HG03432 (cell line): ENCODE results near the gene STRIP2.
"Not testable (repeated sequence)": the region's sequence is repeated elsewhere in the genome, so short reads cannot be mapped to it uniquely, and the experiment has no call there.

Experiments used
- ATAC-seq: cut with Tn5 transposase; IDR thresholded peaks from one replicate; pipeline ENCODE4 v1.9.1; 2021; ENCODE audit warnings: mild to moderate bottlenecking, moderate library complexity; ENCODE audit not compliant: unreplicated experiment

Gene STRIP2

GRCh38 chr7:129452589-129453231 lies 18.5 kb downstream of the STRIP2 start:
- ATAC-seq: no peak

GRCh38 chr7:129453510-129454248 lies 19.4 kb downstream of the STRIP2 start:
- ATAC-seq: no peak

DNA sequence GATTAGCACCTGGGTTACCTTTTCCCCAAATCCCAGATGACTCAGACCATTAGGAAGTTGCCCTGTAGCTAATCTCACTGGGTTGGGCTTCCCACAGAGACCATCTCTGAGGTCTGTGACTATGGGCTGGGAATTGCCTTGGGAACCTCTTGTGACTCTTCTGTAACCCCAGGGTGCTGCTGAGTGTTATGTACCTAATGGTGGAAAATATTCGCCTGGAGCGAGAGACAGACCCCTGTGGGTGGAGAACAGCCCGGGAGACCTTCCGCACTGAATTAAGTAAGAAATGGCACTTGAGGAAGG lies 20.0 kb downstream of the STRIP2 start:
- no peak for ATAC-seq

GRCh38 chr7:129456421-129456820 lies 22.2 kb downstream of the STRIP2 start:
- ATAC-seq: no peak

GRCh38 chr7:129457101-129457500 lies 22.9 kb downstream of the STRIP2 start:
- no peak for ATAC-seq

GRCh38 chr7:129458171-129458570 lies 23.9 kb downstream of the STRIP2 start:
- ATAC-seq: no peak

- no peak for ATAC-seq
These were observed 27.6 kb downstream of the STRIP2 start for GRCh38 chr7:129461809-129462208.

DNA sequence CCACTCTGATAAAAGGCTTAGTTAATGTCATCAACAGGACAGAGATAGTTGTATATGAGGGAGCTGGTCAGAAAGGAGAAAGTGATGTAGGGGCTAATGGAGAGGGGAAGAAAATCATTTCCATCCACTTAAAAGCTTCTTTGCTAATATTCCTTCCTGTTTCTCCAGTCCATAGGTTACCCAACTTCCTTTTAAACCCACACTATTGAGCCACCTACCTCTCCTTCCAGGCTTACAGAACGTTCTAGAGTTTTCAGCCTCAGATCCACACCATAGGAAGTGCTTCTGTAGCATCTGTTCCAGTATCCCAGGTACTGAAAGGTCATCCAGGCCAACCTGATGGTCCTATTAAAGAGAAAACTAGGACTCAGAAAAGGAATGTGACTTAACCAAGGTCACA lies 28.2 kb downstream of the STRIP2 start:
- ATAC-seq: no peak

DNA sequence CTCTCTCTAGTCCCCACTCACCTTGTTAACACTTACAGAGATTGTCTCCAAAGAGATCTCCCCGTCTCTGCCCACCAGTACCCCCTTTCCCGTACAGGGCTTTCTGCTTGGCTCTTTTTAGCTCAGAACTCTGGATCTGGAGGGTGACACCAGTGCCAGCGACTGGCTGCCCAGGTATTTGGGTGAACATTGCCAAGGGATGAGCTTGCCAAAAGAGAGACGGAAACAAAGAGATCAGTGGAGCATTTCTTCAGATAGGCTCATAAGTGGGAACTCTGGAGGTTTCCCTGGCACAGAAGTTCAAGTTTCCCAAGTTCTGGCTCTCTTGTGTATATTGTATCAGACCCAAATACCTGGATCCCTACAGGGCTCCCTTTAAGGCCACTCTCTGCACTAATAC lies 30.0 kb downstream of the STRIP2 start:
- no peak for ATAC-seq

DNA sequence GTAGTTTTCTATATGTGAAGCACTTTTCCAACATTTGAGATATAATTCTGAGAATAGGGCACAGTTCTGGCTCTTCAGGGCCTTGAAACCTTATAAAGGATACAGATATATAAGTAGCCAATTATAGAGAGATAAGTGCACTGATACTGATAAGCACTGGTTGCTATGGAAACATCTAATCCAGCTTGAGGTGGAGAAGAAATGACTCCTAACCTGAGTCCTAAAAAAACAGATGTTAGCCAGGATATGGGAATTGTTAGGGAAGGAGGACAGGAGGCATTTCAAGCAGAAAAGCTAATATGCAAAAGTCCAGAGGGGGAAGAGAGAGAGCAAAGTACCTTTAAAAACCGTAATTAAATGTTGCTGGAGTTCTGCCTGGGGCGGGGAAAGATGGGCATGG lies 30.8 kb downstream of the STRIP2 start:
- no peak for ATAC-seq

- no peak for ATAC-seq
These were observed 32.6 kb downstream of the STRIP2 start for GRCh38 chr7:129466796-129467195.

- no peak for ATAC-seq
These were observed 33.9 kb downstream of the STRIP2 start for GRCh38 chr7:129468087-129468486.

GRCh38 chr7:129468547-129468946 lies 34.3 kb downstream of the STRIP2 start:
- no peak for ATAC-seq

GRCh38 chr7:129469930-129470329 lies 35.7 kb downstream of the STRIP2 start:
- no peak for ATAC-seq

DNA sequence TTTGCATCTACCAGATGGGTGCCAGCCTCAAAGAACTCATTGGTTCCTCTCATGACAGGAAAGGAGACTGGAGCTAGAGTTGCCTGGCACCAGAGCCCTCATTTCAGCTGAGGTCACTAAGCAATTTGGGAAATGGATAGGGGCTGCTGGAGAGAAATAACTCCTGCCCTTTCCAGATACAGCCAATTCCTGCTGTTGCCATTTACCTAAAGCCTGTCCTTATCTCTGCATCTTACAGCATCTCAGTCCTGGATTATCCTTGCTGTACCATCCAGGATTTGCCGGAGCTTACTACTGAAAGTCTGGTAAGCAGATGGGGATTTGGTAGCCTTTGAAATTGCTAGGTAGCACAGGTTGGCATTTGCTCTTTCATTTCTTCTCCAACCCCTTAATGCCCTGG lies 36.2 kb downstream of the STRIP2 start:
- no peak for ATAC-seq

GRCh38 chr7:129471402-129471827 lies 37.2 kb downstream of the STRIP2 start:
- no peak for ATAC-seq

GRCh38 chr7:129475931-129476330 lies 41.7 kb downstream of the STRIP2 start:
- not testable (repeated sequence) for ATAC-seq

DNA sequence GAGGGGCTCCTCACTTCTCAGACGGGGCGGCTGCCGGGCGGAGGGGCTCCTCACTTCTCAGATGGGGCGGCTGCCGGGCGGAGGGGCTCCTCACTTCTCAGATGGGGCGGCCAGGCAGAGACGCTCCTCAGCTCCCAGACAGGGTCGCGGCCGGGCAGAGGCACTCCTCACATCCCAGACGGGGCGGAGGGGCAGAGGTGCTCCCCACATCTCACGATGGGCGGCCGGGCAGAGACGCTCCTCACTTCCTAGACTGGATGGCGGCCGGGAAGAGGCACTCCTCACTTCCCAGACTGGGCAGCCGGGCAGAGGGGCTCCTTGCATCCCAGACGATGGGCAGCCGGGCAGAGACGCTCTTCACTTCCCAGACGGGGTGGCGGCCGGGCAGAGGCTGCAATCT lies 42.2 kb downstream of the STRIP2 start:
- not testable (repeated sequence) for ATAC-seq

- no peak for ATAC-seq
These were observed 45.6 kb downstream of the STRIP2 start for GRCh38 chr7:129479831-129480230.

GRCh38 chr7:129480674-129481363 lies 46.6 kb downstream of the STRIP2 start:
- no peak for ATAC-seq

DNA sequence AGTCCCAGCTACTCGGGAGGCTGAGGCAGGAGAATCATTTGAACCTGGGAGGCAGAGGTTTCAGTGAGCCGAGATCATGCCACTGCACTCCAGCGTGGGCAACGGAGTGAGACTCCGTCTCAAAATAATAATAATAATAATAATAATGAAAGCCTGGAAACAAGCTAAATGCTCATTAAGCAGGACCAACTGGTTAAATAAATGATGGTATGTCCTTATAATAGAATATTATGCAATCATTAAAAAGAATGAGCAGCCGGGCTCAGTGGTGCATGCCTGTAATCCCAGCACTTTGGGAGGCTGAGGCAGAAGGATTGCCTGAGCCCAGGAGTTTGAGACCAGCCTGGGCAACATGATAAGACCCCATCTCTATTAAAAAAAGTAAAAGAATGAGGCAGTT lies 47.1 kb downstream of the STRIP2 start:
- not testable (repeated sequence) for ATAC-seq

DNA sequence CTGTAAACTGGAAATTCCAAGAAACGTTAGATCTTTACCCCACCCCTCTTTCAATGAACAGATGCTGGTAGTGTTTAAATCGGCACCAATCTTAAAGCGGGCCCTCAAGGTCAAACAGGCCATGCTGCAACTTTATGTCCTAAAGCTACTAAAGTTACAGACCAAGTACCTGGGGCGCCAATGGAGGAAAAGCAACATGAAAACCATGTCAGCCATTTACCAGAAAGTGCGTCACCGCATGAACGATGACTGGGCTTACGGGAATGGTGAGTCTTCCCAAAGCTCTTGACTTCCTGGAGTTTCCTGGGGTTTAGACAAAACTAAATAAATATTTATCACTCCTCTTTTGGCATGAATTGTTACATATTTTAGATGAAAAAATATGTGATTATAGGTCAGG lies 48.5 kb downstream of the STRIP2 start:
- ATAC-seq: no peak
